ENCODE measurements around the gene ATP9A.

DNA sequence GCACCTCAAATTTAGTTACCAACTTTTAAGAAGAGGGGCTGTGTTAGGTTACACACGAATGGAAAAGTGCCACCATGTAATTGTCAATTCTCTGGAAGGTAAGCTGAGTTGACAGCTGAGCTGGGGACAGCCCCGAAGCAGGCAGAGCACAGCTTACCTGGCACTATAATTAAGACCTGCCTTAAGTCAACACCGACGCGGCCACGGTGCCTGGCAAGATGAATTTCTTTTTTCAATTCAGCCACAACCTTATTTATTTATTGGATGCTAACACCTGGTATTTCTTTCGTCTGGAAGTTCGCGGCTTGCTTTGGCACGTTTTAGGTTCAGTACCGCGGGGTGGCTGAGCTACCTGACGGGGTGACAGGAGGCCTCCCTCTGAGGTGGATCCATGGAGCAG lies 185.1 kb downstream of the ATP9A start:
- TF ChIP-seq CTCF (IDR thresholded peaks at IDR 0.05) (no peak), POLR2A (IDR thresholded peaks at IDR 0.05) (no peak)
